Activated naive CD4-positive, alpha-beta T cell treated with Interleukin-2 at 50 U/mL for 16 hours (primary cell): ENCODE results near the gene KRT3.
"Not testable (repeated sequence)": the region's sequence is repeated elsewhere in the genome, so short reads cannot be mapped to it uniquely, and the experiment has no call there.

Experiments
- DNase-seq: peaks from one replicate; pipeline ENCODE4 v3.0.0-alpha.2; 2020

KRT3 gene

DNA sequence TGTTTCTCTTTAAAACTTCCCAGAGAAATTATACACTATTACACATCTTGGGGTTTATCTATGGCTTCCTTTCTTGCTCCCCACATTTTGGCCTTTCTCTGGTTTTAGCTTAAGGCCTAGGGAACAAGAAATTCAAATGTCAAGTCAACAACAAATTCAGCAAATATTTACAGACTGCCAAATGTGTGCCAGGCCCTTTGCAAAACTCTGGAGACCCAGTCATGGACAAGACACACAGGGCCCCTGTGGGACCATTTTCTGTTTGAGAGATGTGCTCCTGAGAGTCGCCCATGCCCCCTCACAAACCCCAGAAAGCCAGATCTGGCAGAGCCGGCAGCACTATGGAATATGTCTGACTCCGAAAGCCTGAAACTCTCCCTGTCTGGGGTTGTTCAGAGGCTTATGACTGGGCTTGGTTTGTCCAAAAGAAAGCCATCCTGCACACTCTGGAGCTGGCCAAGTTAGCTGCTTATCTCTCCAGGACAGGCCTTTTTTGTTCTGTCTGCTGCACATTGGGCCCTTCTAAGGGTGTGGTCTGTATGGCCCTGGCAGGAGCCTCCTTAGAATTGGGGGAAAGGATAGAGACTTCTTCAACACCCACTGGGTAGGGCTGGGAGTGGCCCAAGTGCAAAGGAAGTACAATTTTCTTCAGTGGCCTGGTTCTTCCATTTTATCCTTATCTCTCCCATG is 1.1 kb upstream of the KRT3 start:
- DNase-seq: no peak

DNA sequence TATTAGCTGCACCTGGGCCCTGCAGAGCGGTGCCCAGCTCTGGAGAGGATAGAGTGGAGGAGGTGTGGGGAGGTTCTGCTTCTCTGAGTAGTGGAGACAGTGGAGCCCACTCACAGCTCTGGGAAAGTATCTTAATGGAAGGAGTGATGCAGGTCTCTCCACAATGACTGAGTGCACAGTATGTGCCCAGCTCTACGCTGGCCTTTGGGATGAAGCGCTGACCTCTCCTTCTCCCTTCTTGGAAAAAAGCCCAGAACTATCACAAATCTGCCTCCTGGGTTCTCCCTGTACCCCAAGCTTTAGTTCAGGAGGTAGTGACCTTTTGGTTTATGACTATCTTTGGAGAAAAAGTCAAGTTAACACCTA is 495 bp upstream of the KRT3 start:
- DNase-seq: no peak

DNA sequence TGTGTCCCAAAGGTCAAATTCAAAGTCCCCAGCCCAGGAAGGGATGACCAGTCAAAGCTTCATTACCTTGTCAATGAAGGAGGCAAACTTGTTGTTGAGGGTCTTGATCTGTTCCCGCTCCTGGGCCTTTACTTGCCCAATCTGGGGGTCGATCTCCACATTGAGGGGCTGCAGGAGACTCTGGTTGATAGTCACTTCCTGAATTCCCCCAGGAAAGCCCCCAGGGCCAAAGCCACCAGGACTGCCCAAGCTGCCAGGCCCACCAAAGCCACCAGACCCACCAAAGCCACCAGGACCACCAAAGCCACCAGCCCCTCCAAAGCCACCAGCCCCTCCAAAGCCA is 614 bp downstream of the KRT3 start:
- not testable (repeated sequence) for DNase-seq

DNA sequence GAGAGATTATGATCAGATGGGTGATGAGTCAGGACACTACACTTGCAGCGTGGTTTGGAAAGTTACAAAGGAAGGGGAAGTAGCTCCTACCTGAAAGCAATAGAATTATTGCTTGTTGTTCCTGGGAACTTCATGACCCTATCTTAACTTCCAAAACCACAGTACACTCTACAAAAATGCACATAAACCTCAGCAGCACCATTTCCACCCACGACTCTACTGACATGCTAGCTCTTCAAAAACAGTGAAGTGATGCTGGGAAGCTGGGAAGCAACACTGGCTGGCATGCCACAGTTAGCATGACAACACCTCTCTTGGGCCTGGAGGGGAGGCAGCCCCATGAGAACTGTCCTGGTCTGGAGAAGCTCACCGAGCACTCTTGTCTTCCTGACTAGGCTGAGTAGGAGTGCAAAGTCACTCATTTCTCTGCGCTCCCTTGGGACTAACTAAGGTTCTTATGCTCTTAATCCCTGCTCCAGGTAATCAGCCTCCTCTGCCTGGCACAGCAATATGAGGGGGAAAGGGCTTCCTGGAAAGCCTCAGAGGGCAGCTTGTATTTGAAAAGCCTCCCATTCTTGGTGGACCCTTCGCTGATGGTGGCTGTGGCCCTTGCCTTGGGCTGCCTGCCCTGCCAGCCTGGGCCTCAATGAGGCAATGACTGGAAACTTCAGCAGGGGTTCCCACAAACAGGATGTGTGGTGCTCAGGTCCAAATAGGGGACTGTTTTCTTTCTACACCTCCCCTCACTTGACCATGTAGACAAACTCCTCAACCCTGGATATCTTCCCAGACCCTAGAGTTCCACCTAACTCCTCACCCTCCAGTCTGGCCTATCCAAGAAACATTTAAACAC is 1.2 kb downstream of the KRT3 start:
- DNase-seq: no peak

DNA sequence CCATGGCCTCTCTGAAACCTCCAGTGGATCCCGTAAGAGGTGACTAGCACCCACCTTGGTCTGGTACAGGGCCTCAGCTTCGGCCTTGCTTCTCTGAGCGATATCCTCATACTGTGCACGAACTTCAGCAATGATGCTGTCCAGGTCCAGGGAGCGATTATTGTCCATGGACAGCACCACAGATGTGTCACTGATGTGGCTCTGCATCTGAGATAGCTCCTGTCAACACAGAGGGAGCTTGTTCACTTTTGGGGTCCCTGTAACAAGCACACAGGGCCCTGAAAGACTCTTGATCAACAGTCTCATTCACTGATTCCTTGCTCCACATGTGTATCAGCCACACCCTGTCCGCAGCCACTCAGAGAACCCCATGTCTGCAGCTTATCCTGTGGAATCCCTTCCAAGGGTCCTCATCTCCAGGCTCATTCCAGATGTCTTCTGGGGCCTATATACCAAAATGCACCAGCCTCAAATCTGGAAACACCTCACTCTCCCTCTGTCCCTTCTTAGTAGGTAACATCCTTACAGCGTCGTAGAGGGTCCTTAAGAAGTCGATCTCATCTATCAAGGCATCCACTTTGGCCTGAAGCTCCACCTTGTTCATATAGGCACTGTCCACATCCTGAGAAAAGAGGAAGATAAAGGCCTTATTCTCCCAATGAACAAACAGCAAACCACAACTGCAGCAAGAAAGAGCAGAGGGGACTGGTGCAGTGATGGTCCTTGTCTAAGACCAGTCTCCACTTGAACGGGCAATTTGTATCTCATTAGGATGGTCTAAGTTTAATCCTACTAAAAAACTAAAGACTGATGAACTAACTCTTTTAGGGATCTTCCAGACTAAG is 3.5 kb downstream of the KRT3 start:
- no peak for DNase-seq

DNA sequence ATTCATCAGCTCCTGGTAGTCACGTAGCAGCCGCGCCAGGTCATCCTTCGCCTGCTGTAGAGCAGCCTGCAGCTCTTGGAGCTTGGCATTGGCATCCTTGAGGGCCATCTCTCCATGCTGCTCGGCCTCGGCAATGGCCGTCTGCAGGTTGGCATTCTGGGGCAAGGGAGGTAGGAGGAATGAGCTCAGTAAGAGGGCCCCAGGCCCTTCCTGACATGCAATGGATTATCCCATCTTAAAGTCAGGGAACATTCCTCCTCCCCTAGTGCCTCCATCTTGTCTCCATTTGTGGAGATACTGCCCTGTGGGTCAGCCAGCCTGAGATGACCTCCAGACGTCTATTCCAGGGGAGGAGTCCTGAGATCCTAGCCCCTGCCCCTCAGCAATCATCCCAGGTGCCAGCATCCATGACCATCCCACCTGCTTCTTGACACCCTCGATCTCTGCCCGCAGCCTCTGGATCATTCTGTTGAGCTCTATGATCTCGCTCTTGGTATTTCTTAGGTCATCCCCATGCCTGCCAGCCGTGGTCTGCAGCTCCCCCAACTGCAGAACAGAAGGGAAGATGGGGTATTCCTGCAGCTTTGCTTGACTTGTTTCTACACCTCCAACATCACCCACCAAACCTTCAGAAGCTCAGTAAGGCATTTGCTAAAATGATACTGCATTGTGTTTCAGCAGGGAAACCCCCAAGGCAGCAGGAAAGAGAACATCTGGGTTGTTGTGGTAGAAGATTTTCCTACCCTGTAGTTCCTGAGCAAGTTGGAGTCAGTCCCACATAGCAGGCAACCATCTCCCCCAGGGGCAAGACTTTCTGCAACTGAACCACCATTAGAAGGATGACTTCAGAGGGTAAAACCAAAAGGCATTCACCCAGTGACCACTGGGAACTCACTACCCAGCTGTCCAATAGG is 4.4 kb downstream of the KRT3 start:
- DNase-seq: no peak

DNA sequence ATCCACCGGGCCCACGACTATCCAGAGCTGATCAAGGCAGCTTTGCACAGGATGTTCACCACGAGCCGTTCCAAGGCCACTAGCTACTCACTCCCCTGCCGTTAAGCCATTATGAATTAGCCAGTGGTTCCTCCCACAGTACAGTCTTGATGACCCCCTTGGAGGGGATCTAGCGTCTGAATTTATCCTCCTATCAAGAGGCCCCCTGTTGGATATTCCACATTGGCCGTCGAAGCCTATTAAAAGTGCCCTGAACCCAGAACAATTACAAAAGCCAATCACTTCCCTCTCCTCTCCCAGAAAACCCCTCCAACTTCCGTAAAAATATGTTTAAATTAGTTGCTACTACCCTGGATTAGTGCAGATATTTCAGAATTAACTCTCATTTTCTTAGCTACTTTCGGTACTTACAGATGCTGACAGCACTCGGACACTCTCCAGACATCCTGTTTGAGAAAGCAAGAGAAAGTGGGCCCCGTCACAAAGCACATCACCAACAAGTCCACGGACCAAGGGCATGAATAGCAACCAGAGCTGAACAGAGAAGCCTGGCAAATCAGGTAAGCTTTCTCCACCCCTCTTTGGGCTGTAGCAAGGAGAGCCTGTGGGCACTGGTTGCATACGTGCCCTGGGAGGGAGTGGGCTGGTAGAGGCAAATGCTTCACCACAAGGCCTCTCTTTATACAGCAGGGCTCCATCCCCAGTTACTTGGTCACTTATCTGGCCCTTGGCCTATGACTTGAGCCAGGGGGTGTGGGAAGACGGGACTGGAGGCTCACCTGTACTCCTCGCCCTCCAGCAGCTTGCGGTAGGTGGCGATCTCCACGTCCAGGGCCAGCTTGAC is 5.3 kb downstream of the KRT3 start:
- DNase-seq: no peak

DNA sequence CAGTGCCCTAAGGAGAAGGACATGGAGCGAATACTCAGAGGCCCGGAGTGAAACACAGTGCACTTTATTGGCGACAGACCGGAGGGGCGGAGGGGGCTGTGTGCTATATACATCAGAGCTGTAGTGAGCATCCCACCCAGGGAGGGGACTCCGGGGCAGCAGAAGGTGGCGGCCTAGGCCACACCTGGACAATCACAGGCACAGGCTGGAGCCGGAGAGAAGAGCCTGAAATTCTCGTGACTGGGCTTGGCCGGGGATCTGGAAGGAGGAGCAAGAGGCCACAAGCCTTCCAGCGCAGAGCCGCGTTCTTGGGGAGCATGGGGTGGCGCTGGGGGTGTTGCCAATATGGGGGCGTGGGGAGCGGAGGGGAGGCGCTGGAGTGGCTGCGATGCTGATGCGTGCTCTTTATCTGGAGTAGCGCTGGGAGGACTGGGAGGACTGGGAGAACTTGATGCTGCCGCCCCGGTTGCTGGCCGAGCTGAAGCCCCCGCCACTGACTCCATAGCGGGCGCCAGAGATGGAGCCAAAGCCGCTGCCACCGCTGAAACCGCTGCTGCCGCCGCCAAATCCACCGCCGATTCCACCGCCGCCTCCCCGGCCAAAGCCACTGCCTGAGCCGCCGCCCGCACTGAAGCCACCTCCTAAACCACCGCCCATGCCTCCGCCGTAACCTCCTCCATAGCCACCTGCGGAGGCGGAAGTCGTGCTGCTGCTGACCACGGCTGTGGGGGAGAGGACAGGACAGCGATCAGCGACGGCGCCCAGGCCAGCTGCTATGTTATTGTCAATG is 6.1 kb downstream of the KRT3 start:
- no peak for DNase-seq

DNA sequence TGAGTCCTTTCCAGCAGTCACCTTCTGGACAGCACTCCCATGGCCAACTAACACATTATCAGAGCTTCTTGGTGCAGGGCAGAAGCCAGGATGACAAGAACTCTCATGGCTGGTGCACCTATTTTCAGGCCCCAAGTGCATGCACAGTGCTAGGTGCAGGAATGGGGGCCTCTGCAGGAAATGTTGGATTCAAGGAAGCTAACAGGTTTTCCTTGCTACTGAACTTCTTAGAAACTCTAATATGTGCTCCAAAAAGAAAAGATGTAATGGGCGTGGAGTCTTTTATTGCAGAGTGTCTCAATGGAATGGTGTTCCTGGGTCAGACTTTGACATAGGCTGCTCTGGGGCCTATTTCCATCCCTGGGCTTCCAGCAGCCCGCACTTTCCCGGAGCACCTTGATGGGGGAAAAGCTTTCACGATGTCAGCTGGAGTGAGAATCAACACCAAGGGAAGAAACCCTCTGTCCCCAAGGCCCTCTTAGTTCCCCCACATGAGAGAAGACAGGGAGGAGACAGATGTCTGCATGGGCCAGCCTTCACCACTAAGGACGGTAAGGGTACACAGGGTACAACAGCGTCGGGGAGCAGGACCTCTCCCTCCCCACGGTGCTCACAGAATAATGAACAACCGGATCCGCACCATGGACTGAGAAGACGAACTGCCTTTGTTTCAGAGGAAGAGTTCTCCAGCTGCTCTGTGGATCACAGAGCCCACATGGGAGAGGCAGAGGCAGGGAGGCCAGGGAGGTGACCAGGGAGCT is 6.9 kb downstream of the KRT3 start:
- no peak for DNase-seq

DNA sequence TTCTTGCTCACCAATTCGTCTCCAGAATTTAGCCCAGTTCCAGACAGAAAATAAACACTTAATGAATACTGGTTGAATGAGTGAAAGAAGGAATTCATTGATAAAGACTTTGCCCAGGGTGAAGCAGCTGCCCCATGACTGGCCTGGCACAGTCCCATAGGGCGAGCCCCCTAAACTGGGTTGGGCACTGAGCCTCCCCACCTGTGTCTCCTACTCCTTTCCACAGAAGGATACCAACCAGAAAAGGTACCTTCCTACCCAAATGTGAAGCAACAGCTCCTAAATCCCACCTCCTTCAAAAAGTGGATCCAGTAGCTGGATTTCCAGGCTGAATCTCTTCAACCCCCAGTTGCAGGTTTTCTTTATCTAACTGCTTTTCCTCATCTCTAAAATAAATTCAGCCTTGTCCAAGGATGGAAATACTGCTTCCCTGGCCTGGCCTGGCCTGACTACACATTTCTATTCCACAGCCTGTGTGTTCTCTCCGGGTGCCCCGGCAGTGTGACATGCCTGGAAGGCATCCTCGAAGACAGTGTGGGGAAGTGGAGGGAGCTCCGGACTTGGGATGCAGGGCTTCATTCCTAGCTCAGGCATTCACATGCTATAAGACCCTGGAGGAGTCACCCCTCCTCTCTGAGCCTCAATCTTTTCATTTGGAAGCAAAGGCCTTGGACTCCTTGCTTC is 7.6 kb downstream of the KRT3 start:
- no peak for DNase-seq

DNA sequence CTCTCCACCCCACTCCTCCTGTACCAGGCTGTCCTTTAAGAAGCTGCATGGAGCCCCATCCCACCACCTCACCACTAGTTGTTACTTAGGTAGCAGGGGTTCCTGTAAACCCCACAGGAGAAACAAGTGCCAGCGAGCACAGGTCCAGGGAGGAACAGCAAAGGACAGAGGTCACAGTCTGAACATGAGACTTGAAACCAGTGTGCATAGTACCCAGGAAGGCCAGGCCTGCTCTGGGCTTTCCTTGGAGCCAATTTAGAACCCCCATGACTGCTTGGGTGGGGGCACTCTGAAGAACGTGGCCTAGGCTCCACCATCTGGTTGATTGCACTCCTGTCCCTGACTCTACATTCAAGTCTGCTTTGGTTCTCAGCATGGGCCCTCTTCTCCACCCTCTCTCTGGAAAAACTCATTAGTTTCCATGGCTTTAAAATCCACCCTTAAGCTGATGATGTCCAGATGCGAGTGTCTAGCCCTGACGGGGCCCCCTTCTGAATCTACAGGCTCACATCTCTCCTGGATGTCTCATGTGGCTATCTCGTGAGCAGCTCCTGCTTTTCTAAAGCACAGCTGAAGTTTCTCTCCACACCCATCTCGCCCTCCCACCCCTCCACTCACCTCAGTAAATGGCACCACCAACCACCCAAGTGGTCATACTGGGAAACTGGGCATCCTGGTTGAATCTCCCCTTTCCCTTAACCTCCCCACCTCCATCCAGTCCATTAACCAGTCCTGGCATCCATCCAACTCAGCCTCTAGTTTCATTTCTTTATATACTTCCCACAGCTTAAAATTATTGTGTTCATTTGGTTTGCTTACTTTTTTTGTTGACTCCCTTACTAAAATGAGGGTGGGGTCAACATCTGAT is 8.4 kb downstream of the KRT3 start:
- DNase-seq: no peak

DNA sequence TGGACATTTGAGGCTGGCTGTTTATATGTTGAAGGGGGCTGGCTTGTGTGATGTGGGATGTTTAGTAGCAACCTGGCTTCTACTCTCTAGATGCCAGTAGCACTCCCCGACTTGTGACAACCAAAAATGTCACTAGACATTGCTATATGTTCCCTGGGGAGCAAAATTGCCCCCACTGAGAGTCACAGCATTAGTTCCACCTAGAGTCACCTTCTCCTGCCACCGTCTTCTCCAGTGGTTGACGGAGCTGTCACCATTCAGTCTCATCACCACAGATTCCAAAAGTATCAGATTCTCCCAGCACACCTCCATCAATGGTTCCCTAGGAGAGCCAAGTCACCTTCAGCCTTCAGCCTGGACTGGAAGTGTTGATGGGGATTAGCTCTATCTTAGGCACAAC is 11.0 kb downstream of the KRT3 start:
- no peak for DNase-seq

DNA sequence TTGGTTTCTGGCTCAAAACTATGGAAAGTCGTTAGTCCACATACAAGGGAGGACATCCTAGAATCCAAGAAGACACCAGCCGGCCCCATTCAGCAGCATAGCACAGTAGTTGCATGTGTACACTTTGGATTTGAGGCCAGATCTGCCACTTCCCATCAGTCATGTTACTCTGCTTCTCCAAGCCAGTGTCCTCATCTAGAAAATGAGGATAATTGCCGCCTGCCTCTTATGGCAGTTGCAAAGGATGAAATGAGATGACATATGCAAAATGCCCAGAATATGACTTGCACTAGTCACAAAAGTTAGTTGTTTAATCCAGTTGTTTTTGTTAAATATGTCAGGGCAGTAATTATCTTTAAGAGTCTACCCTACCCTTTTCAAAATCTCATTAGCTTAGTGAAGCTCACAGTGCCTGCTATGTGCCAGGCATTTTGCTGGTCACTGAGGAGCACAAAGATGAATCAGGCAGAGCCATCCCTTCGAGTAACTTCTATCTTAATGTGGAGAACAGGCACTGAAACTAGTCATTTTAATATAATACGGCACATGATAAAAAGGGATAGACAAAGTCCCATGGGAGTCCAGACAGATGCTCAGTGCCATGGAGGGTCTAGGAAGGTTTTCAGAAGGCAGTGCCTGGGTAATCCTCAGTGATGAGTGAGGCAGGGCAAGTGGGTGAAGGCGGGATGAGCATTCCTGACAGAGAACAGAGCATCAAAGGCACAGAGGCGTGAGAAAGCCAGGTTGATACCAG is 12.2 kb downstream of the KRT3 start:
- DNase-seq: no peak

DNA sequence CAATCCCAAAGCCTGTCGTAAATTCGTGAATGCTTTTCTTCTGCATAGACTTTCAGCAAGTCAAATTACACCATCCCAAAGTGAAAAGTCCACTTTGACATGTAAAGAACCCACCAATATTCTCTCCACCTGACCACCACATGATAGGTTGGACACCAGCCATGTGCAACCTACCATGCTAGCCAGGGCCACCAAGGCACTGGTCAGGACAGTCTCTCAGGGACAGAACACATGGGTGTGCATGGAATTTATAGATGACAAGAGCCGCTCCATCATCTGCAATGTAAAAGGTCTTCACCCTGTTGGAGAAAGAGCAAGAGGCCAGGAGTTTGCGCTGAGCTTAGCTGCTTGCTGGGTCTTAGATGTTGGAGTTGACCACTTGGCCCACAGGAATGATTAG is 13.4 kb downstream of the KRT3 start:
- DNase-seq: no peak

DNA sequence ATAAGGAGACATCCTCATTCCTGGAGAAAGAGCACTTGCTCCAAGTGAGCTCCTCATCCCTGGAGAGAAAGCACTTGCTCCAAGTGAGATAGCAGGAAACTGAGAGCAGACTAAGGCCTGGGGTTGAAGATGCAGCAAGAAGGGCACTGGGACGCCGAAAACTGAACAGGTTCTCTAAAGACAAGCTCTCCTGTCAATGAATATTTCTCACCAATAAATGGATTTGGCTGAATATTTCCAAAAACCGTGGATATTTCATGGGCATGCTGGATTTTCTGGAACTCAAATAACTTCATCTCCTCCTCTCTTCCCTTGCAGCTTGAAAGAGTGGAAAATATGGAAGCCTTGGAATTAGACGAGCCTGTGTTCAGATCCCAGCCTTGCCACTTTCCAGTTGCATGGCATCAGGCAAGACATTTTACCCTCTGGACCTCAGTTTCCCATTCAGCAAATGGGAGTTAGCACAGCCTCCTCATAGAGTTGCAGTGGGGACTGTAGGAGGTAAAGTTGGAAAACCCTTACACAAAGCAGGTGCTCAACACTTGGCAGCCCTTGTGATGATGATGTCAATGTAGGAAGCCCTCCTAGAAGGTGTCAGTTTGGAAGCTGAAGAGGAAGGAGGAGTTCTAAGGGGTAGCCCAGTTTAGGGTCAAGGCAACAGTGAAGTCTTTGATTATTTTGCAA is 14.4 kb downstream of the KRT3 start:
- DNase-seq: no peak

DNA sequence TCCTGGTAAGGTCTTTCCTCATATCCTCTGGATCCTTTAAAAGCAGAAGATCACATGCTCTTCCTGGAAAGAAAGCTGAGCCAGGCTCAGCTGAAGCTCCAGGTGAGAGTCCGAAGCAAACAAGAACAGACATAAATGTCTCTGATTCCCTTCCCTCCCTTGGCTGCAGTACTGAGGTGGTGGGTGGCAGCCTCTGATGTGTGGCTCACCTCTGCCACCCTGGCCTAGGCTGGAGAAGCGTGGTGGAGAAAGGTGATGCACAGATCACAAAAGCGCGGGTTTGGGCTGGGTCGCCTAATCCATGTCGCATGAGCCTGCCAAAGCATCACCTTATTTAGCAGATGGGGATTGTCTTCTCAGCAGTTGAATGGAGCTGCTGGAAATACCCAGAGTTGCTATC is 16.0 kb downstream of the KRT3 start:
- no peak for DNase-seq

DNA sequence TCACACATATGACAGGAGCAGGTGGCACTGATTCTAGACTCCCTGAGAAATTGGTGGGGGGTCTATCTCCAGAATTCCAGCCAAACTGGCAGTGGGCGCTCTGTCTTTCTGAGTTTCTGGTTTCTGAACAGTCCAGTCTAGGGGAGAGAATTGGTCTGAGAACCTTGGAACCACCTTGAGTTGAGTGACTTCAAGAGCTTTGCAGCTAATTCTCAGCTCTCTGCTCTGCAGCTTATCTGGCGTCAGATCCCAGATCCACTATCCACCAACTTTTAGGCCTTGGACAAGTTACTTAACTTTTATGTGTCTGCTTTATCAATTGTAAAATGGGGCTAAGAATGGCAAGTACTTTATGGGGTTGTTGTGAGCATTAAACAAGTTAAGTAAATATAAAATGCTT is 17.1 kb downstream of the KRT3 start:
- no peak for DNase-seq
